IMR-90 (cell line): ENCODE measurements around the gene MCF2L2.

Source experiments
- BHLHE40 ChIP-seq: fragments of 150-350 bp; IDR thresholded peaks from 2 replicates; pipeline ENCODE4 v1.6.1; 2016; ENCODE audit warnings: mild to moderate bottlenecking, low read depth, low read length
- CEBPB ChIP-seq: IDR thresholded peaks from 2 replicates; pipeline ENCODE4 v1.6.1; 2012; ENCODE audit warnings: low read depth, low read length, improper control_type of control experiment
- CHD1 ChIP-seq: IDR thresholded peaks from 2 replicates; pipeline ENCODE4 v1.6.1; 2012; ENCODE audit warnings: low read depth, low read length, improper control_type of control experiment
- CTCF ChIP-seq: conservative IDR thresholded peaks from 2 replicates; pipeline ENCODE4 v1.5.1; 2012; ENCODE audit warnings: mild to moderate bottlenecking, low read depth, low read length, improper control_type of control experiment
- ELK1 ChIP-seq: fragments of 150-350 bp; IDR thresholded peaks from 2 replicates; pipeline ENCODE4 v1.6.1; 2016; ENCODE audit warnings: low read depth, mild to moderate bottlenecking, low read length, moderate library complexity, borderline replicate concordance
- MAZ ChIP-seq: IDR thresholded peaks from 2 replicates; pipeline ENCODE4 v1.6.1; 2012; ENCODE audit warnings: low read depth, mild to moderate bottlenecking, low read length, improper control_type of control experiment, moderate library complexity, borderline replicate concordance
- MXI1 ChIP-seq: IDR thresholded peaks from 2 replicates; pipeline ENCODE4 v1.6.1; 2012; ENCODE audit warnings: low read depth, mild to moderate bottlenecking, low read length, moderate library complexity, borderline replicate concordance
- NFE2L2 ChIP-seq: fragments of 150-350 bp; IDR thresholded peaks from 2 replicates; pipeline ENCODE4 v1.6.1; 2016; ENCODE audit warnings: low read depth, mild to moderate bottlenecking, low read length
- POLR2A ChIP-seq: IDR thresholded peaks from 2 replicates; pipeline ENCODE4 v1.6.1; 2012; ENCODE audit warnings: mild to moderate bottlenecking, low read depth, low read length
- RAD21 ChIP-seq: IDR thresholded peaks from 2 replicates; pipeline ENCODE4 v1.6.1; 2012; ENCODE audit warnings: low read length, improper control_type of control experiment
- RCOR1 ChIP-seq: IDR thresholded peaks from 2 replicates; pipeline ENCODE4 v1.6.1; 2012; ENCODE audit warnings: mild to moderate bottlenecking, low read length, improper control_type of control experiment; ENCODE audit not compliant: insufficient replicate concordance
- RFX5 ChIP-seq: IDR thresholded peaks from 2 replicates; pipeline ENCODE4 v1.8.0; 2012; ENCODE audit warnings: low read depth, mild to moderate bottlenecking, low read length, moderate library complexity
- USF2 ChIP-seq: fragments of 150-350 bp; IDR thresholded peaks from 2 replicates; pipeline ENCODE4 v1.6.1; 2017; ENCODE audit warnings: mild to moderate bottlenecking, antibody characterized with exemption, low read length, low read depth

- no peak for TF ChIP-seq CTCF
- no peak for TF ChIP-seq RCOR1
- no peak for TF ChIP-seq POLR2A
- TF ChIP-seq BHLHE40: no peak
- no peak for TF ChIP-seq RAD21
- no peak for TF ChIP-seq MAZ
- no peak for TF ChIP-seq RFX5
- no peak for TF ChIP-seq MXI1
- TF ChIP-seq NFE2L2: no peak
- TF ChIP-seq CEBPB: no peak
- no peak for TF ChIP-seq ELK1
- no peak for TF ChIP-seq USF2
- TF ChIP-seq CHD1: no peak
Observed at GRCh38 chr3:183254487-183255347, 173.7 kb downstream of the MCF2L2 start.
